Type B pancreatic cell (in vitro differentiated cells): ENCODE measurements around the gene CTNNA3. TPM values are rescaled to one million over a fixed set of nuclear protein-coding genes. Genes with fewer than 3 reads are reported as not detected.

Source experiments
- DNase-seq: peaks from one replicate; pipeline ENCODE4 v3.0.0; 2021; ENCODE audit warnings: mixed read lengths; ENCODE audit not compliant: unreplicated experiment; ENCODE audit errors: extremely low spot score
- H3K27ac Mint-ChIP-seq: 2 replicates; pipeline ENCODE4 v1.8.0; 2021; ENCODE audit warnings: mild to moderate bottlenecking, mixed read lengths
- H3K27me3 Mint-ChIP-seq: 2 replicates; pipeline ENCODE4 v1.8.0; 2021; ENCODE audit warnings: mixed read lengths
- H3K36me3 Mint-ChIP-seq: 2 replicates; pipeline ENCODE4 v1.8.0; 2021; ENCODE audit warnings: mixed read lengths
- H3K4me1 Mint-ChIP-seq: one replicate; pipeline ENCODE4 v1.8.0; 2021; ENCODE audit warnings: mixed read lengths; ENCODE audit not compliant: unreplicated experiment
- H3K4me3 Mint-ChIP-seq: 2 replicates; pipeline ENCODE4 v1.8.0; 2021; ENCODE audit warnings: mild to moderate bottlenecking, mixed read lengths
- H3K9me3 Mint-ChIP-seq: 2 replicates; pipeline ENCODE4 v1.8.0; 2021; ENCODE audit warnings: mixed read lengths
- total RNA-seq: library from RNA; stranded (reverse); gene quantifications from 2 replicates; pipeline ENCODE4 v1.2.1, GENCODE V29; 2021; ENCODE audit warnings: low replicate concordance
- TF ChIP-seq, protein P1 (sequence below): fragments of 200-600 bp; sonication (generic); conservative IDR thresholded peaks from 2 replicates; pipeline ENCODE4 v1.5.0; 2021; ENCODE audit warnings: antibody characterized with exemption, mild to moderate bottlenecking

CTNNA3 gene
- total RNA-seq, 1 donor from 2014 or later: 2.6 TPM

DNA sequence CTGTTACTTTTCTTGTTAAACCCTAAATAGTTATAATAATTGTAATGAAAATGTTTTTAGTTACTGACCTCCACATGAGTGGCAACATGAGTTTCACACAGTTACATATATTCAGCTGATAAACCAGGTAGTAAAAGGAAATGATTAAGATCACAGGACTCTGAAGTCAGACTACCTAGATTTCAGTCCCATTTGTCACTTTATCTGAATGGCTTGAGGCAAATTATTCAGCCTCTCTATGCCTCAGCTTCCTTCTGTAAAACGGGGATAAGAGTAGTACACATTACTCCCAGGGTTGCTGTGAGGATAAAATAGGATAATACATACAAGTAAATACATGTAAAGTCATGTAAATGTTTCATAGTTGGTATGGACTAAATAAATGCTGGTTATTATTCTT, 1024.4 kb downstream of the CTNNA3 start:
- Mint-ChIP-seq H3K27ac (no peak overlapping the region), H3K27me3 (no peaks in the 10 kb centered on the region), H3K4me3 (no peak overlapping the region), H3K4me1 (no peaks in the 10 kb centered on the region), H3K9me3 (no peaks in the 10 kb centered on the region), H3K36me3 (no peaks in the 10 kb centered on the region)
- DNase-seq: no peak
- TF ChIP-seq, protein P1, sequence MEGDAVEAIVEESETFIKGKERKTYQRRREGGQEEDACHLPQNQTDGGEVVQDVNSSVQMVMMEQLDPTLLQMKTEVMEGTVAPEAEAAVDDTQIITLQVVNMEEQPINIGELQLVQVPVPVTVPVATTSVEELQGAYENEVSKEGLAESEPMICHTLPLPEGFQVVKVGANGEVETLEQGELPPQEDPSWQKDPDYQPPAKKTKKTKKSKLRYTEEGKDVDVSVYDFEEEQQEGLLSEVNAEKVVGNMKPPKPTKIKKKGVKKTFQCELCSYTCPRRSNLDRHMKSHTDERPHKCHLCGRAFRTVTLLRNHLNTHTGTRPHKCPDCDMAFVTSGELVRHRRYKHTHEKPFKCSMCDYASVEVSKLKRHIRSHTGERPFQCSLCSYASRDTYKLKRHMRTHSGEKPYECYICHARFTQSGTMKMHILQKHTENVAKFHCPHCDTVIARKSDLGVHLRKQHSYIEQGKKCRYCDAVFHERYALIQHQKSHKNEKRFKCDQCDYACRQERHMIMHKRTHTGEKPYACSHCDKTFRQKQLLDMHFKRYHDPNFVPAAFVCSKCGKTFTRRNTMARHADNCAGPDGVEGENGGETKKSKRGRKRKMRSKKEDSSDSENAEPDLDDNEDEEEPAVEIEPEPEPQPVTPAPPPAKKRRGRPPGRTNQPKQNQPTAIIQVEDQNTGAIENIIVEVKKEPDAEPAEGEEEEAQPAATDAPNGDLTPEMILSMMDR: no peak

DNA sequence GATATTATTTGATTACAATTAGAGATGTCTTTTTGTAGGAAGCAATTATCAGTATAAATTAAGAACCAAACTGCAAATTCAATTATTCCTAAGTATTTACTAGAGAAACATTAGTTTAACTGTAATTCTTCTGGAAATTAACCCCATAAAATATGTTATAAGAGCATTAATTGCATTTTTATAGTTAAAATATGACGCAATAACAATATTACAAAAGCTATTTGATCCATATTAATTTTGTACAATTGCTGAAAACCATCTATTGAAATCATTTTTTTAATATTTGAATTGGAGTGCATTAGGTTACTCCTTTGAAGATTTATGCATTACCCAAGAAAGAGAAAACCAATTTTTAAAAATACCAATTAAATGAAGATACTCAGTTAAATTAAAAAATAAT, 1024.9 kb downstream of the CTNNA3 start:
- Mint-ChIP-seq H3K4me3 (no peak overlapping the region), H3K27ac (no peak overlapping the region), H3K36me3 (no peaks in the 10 kb centered on the region), H3K27me3 (no peaks in the 10 kb centered on the region), H3K4me1 (no peaks in the 10 kb centered on the region), H3K9me3 (no peaks in the 10 kb centered on the region)
- TF ChIP-seq, protein P1: no peak
- no peak for DNase-seq

DNA sequence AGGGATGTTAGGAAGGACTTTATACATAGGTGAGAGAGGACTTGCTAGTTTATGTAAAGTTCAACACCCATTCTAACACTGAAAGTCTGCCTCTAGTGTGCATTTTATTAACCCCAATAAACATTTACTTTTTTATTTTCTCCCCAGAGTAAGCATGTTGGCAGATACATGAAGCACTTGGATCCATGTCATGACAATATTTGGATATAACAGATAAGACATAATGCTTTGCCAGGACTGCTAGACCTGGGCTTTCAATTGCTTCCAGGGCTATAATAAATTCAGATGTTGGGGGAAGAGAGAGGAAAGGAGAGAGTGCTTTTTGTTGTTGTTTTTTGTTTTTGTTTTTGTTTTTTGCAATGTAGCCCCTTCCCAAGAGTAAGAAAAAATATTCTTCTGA, 1039.5 kb downstream of the CTNNA3 start:
- Mint-ChIP-seq H3K9me3 (no peaks in the 10 kb centered on the region), H3K4me3 (no peak overlapping the region), H3K36me3 (no peaks in the 10 kb centered on the region), H3K27me3 (peaks cover 7% of the 10 kb centered on the region), H3K27ac (no peak overlapping the region), H3K4me1 (no peaks in the 10 kb centered on the region)
- TF ChIP-seq, protein P1: no peak
- no peak for DNase-seq

DNA sequence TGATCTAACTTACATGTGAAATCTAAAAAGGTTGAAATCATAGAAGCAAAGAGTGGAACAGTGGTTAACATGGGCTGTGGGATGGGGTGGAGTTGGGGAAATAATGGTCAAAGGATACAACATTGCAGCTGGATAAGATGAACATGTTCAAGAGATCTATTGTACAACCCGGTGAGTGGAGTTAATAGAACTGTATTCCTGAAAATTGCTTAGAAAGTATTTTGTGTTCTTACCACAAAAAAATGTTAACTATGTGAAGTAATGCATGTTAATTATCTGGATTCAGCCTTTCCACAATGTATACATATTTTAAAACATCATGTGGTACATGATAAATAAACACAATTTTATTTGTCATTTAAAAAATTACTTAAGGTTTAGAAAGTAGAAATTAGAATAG, 1041.1 kb downstream of the CTNNA3 start:
- no peak overlapping the region for H3K27ac Mint-ChIP-seq
- no peak for DNase-seq
- H3K27me3 Mint-ChIP-seq: peaks cover 7% of the 10 kb centered on the region
- no peaks in the 10 kb centered on the region for H3K9me3 Mint-ChIP-seq
- TF ChIP-seq, protein P1: no peak
- no peaks in the 10 kb centered on the region for H3K4me1 Mint-ChIP-seq
- H3K4me3 Mint-ChIP-seq: no peak overlapping the region
- H3K36me3 Mint-ChIP-seq: no peaks in the 10 kb centered on the region

DNA sequence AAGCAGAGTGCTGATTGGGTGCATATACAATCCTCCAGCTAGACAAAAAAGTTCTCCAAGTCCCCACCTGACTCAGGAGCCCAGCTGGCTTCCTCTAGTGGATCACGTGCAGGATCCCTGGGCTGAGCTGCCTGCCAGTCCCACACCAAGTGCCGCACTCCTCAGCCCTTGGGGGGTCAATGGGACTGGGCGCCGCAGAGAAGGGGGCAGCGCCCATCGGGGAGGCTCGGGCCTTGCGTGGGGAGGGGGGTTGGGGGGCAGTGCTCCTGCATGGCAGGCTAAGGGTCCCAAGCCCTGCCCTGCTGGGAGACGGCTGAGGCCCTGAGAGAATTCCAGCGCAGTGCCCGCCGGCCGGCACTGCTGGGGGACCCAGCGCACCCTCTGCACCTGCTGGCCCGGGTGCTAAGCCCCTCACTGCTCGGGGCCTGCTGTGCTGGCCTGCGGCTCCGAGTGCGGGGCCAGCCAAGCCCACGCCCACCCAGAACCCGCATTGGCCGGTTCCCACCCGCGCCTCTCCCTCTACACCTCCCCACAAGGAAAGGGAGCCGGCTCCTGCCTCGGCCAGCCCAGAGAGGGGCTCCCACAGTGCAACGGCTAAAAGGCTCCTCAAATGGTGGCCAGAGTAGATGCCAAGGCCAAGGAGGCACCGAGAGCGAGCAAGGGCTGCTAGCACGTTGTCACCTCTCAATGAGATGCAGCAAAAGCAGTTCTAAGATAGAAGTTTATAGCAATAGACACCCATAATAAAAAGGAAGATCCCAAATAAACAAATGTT, 1044.5 kb downstream of the CTNNA3 start:
- H3K4me3 Mint-ChIP-seq: no peak overlapping the region
- TF ChIP-seq, protein P1: no peak
- no peaks in the 10 kb centered on the region for H3K36me3 Mint-ChIP-seq
- H3K27ac Mint-ChIP-seq: no peak overlapping the region
- H3K4me1 Mint-ChIP-seq: no peaks in the 10 kb centered on the region
- DNase-seq: no peak
- no peaks in the 10 kb centered on the region for H3K9me3 Mint-ChIP-seq
- H3K27me3 Mint-ChIP-seq: peaks cover 7% of the 10 kb centered on the region
